T-helper 2 cell treated with Interferon-gamma antibody and Interleukin-4, amounts not matched to agents 5 μg/mL and 100 μg/mL, for 36 hours (primary cell): ENCODE data around the gene SHPK.

ENCODE experiments used
- DNase-seq: peaks from one replicate; pipeline ENCODE4 v3.0.0; 2021; ENCODE audit warnings: low spot score
- H3K27ac Mint-ChIP-seq: one replicate; pipeline ENCODE4 v1.8.0; 2021; ENCODE audit warnings: mild to moderate bottlenecking, mixed read lengths
- H3K27me3 Mint-ChIP-seq: one replicate; pipeline ENCODE4 v1.8.0; 2021; ENCODE audit warnings: low read depth, mixed read lengths
- H3K36me3 Mint-ChIP-seq: one replicate; pipeline ENCODE4 v1.8.0; 2021; ENCODE audit warnings: low read depth, mixed read lengths
- H3K4me1 Mint-ChIP-seq: one replicate; pipeline ENCODE4 v1.8.0; 2021; ENCODE audit warnings: low read depth, mixed read lengths
- H3K4me3 Mint-ChIP-seq: one replicate; pipeline ENCODE4 v1.8.0; 2022; ENCODE audit warnings: mild to moderate bottlenecking, moderate library complexity, mixed read lengths
- H3K9me3 Mint-ChIP-seq: one replicate; pipeline ENCODE4 v1.8.0; 2021; ENCODE audit warnings: mixed read lengths

Gene SHPK

GRCh38 chr17:3656353-3656752 lies 20.3 kb upstream of the SHPK start:
- Mint-ChIP-seq H3K27ac (peak overlapping the region; percentile 26), H3K9me3 (no peaks in the 10 kb centered on the region), H3K27me3 (no peaks in the 10 kb centered on the region), H3K36me3 (no peaks in the 10 kb centered on the region), H3K4me3 (no peak overlapping the region), H3K4me1 (no peaks in the 10 kb centered on the region)
- DNase-seq = no peak

GRCh38 chr17:3655766-3656165 lies 19.7 kb upstream of the SHPK start:
- no peaks in the 10 kb centered on the region for H3K4me1 Mint-ChIP-seq
- no peaks in the 10 kb centered on the region for H3K36me3 Mint-ChIP-seq
- no peaks in the 10 kb centered on the region for H3K27me3 Mint-ChIP-seq
- no peak overlapping the region for H3K27ac Mint-ChIP-seq
- H3K9me3 Mint-ChIP-seq = no peaks in the 10 kb centered on the region
- DNase-seq = no peak
- no peak overlapping the region for H3K4me3 Mint-ChIP-seq

- H3K36me3 Mint-ChIP-seq = peaks cover 26% of the 10 kb centered on the region
- H3K27me3 Mint-ChIP-seq = no peaks in the 10 kb centered on the region
- H3K9me3 Mint-ChIP-seq = no peaks in the 10 kb centered on the region
- peak; percentile 41 for DNase-seq
- H3K4me3 Mint-ChIP-seq = no peak overlapping the region
- H3K27ac Mint-ChIP-seq = no peak overlapping the region
- peaks cover 15% of the 10 kb centered on the region for H3K4me1 Mint-ChIP-seq
Observed at GRCh38 chr17:3647769-3648555, 11.9 kb upstream of the SHPK start.

- Mint-ChIP-seq H3K4me1 (peaks cover 15% of the 10 kb centered on the region), H3K27ac (no peak overlapping the region), H3K9me3 (no peaks in the 10 kb centered on the region), H3K4me3 (no peak overlapping the region), H3K36me3 (peaks cover 27% of the 10 kb centered on the region), H3K27me3 (no peaks in the 10 kb centered on the region)
- DNase-seq = no peak
Observed at GRCh38 chr17:3647251-3647650, 11.2 kb upstream of the SHPK start.

DNA sequence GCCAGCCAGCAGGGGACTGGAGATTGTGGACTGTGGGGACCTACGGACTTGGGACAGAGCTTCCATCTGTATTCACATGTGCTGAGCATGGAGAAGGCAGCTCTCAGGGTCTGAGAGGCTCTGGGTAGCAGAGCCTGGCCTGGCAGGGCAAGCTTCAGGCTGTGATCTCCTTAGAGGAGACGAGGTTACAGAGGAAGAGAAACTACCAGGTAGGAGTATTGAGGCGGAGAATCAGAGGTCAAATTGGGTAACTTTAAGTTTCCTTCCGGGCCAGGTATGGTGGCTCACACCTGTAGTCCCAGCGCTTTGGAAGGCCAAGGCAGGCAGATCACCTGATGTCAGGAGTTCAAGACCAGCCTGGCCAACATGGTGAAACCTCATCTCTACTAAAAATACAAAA lies 9.3 kb upstream of the SHPK start:
- Mint-ChIP-seq H3K27ac (no peak overlapping the region), H3K36me3 (peaks cover 34% of the 10 kb centered on the region), H3K4me1 (peaks cover 29% of the 10 kb centered on the region), H3K27me3 (no peaks in the 10 kb centered on the region), H3K4me3 (no peak overlapping the region), H3K9me3 (no peaks in the 10 kb centered on the region)
- no peak for DNase-seq

GRCh38 chr17:3643889-3644349 lies 7.9 kb upstream of the SHPK start:
- Mint-ChIP-seq H3K36me3 (peaks cover 33% of the 10 kb centered on the region), H3K27ac (peak overlapping the region; percentile 68), H3K4me1 (peaks cover 40% of the 10 kb centered on the region)

GRCh38 chr17:3641717-3642486 lies 5.9 kb upstream of the SHPK start:
- Mint-ChIP-seq H3K36me3 (peaks cover 32% of the 10 kb centered on the region), H3K4me3 (no peak overlapping the region), H3K27ac (peak overlapping the region; percentile 21), H3K9me3 (no peaks in the 10 kb centered on the region), H3K27me3 (no peaks in the 10 kb centered on the region), H3K4me1 (peaks cover 56% of the 10 kb centered on the region)
- DNase-seq = no peak

More at GRCh38 chr17:3643889-3644349, 7.9 kb upstream of the SHPK start:
- no peaks in the 10 kb centered on the region for H3K27me3 Mint-ChIP-seq
- H3K9me3 Mint-ChIP-seq = no peaks in the 10 kb centered on the region
- DNase-seq = peak; percentile 62
- H3K4me3 Mint-ChIP-seq = peak overlapping the region; percentile 5

DNA sequence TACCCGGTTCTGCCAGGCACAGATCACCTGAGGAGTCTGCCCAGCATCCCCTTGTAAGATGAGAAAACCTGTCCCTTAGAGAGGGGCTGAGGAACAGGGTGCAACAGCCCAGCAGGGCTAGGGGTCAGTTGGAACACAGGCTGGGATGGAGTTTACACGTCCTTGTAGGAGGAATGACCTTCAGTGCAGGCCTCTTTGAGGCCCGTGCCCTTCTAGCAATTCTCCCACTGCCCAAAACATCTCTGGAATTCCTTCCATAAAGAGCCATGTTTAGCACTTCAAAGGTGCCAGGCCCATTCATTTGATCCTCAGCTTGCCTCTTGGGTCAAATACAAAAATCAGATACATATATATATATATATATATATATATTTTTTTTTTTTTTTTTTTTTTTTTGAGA lies 5.0 kb upstream of the SHPK start:
- Mint-ChIP-seq H3K27me3 (no peaks in the 10 kb centered on the region), H3K36me3 (peaks cover 32% of the 10 kb centered on the region), H3K27ac (peak overlapping the region; percentile 94), H3K4me3 (no peak overlapping the region), H3K9me3 (no peaks in the 10 kb centered on the region), H3K4me1 (peaks cover 56% of the 10 kb centered on the region)
- no peak for DNase-seq

DNA sequence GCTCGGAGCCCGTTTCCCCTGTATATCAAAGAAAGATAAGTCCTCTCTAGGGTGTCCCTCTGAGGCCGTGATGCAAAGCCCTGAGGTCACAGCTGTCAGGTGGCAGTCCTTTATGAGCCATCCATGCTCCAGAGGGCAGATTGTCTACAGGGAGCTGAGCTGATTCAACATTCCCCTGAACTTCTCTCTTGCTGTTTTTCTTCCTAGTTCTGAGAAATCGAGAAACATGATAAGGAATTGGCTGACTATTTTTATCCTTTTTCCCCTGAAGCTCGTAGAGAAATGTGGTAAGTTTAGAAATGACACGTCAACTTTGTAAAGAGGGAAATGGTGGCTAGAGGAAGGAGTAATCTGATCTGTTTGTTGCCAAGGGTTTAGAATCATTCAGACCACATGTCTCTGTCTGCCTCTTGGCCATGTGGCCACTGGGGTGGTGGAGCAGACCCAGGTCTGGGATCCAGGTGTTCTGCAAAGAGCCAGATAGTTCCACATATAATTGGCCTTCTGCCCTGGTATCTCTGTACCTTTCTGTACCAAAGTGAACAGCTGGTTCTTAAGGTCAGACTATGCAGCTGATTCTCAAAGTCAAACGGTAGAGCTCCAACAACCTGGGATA lies 4.0 kb upstream of the SHPK start:
- Mint-ChIP-seq H3K4me3 (peak overlapping the region; percentile 64), H3K4me1 (peaks cover 54% of the 10 kb centered on the region), H3K27ac (peak overlapping the region; percentile 94), H3K9me3 (no peaks in the 10 kb centered on the region), H3K36me3 (peaks cover 27% of the 10 kb centered on the region), H3K27me3 (no peaks in the 10 kb centered on the region)
- peak; percentile 72 for DNase-seq

DNA sequence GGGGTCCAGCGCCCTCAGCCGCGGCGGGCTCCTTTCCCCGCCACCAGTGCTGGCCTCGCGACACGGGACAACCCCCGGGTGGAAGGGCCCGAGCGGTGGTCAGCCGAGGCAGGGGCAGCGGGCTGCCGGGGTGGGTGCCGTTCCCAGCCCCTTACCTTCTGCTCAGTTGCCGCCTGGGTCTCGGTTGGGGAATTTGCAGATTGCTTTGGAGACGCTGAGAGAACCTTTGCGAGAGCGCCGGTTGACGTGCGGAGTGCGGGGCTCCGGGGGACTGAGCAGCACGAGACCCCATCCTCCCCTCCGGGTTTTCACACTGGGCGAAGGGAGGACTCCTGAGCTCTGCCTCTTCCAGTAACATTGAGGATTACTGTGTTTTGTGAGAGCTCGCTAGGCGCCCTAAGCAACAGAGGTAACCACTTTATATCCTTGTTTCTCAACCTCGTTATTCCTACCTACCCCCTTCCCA lies 891 bp upstream of the SHPK start:
- peaks cover 22% of the 10 kb centered on the region for H3K36me3 Mint-ChIP-seq

DNA sequence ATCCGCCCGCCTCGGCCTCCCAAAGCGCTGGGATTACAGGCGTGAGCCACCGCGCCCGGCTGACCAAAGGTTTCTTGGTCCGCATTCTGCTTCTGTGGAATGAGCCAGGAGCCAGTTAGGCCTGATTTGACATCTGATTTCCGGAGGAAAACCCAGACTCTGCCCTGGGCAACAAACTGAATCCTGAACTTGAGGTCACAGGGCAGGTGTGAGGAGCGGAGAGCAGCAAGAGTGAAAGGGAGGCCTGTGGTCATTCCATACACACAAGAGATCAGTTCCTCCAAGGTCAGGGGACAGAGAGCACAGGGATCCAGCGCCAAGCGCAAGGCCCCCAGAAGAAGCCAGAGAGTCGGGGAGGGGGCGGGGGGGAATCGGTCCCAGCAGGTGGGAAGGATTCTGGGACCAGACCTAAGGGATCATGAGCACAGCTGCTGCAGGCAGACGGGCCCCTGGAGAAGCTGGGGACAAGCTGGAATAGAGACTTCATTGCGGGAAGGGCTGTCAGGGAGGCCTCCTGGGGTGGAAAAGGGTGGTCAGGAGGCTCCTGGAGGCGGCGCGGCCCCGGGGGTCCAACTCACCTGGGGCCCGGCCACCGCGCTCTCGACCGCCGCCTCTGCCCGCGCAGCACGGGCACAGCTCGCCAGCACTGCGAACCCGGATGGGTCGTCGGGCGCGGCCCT lies 436 bp downstream of the SHPK start:
- peaks cover 47% of the 10 kb centered on the region for H3K4me1 Mint-ChIP-seq
- H3K4me3 Mint-ChIP-seq = peak overlapping the region; percentile 96
- no peak for DNase-seq
- peak overlapping the region; percentile 82 for H3K27ac Mint-ChIP-seq
- H3K27me3 Mint-ChIP-seq = no peaks in the 10 kb centered on the region
- peaks cover 17% of the 10 kb centered on the region for H3K36me3 Mint-ChIP-seq
- no peaks in the 10 kb centered on the region for H3K9me3 Mint-ChIP-seq

More for the DNA sequence above, 891 bp upstream of the SHPK start:
- H3K4me3 Mint-ChIP-seq = peak overlapping the region; percentile 96
- DNase-seq = no peak
- H3K9me3 Mint-ChIP-seq = no peaks in the 10 kb centered on the region
- H3K27me3 Mint-ChIP-seq = no peaks in the 10 kb centered on the region
- peak overlapping the region; percentile 63 for H3K27ac Mint-ChIP-seq
- H3K4me1 Mint-ChIP-seq = peaks cover 57% of the 10 kb centered on the region

DNA sequence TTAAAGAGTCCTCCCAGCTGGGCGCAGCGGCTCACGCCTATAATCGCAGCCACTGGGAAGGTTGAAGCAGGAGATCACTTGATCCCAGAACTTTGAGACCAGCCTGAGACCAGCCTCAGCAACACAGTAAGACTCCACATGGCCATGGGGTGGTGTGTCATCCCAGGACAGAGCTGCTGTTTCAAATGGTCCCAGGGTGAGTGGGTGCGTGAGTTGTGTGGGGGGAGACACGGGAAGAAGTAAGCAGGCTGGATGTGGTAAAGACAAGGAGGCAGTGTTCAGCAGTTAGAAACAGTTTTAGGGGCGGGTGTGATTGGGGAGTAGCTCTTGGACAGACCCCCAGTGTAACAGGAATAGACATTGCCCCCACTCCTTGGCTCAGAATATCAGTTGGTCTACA lies 3.8 kb downstream of the SHPK start:
- Mint-ChIP-seq H3K9me3 (no peaks in the 10 kb centered on the region), H3K27me3 (no peaks in the 10 kb centered on the region), H3K36me3 (peaks cover 15% of the 10 kb centered on the region), H3K27ac (no peak overlapping the region), H3K4me3 (no peak overlapping the region), H3K4me1 (peaks cover 24% of the 10 kb centered on the region)
- no peak for DNase-seq

- no peaks in the 10 kb centered on the region for H3K9me3 Mint-ChIP-seq
- peaks cover 21% of the 10 kb centered on the region for H3K4me1 Mint-ChIP-seq
- no peaks in the 10 kb centered on the region for H3K27me3 Mint-ChIP-seq
- no peak overlapping the region for H3K27ac Mint-ChIP-seq
- H3K4me3 Mint-ChIP-seq = no peak overlapping the region
- no peak for DNase-seq
- H3K36me3 Mint-ChIP-seq = peaks cover 20% of the 10 kb centered on the region
Observed at GRCh38 chr17:3630781-3631180, 5.3 kb downstream of the SHPK start.
